GM12878 (cell line): Measurements from ENCODE around the gene CDC7. TPM values are rescaled to one million over a fixed set of nuclear protein-coding genes. Genes with fewer than 3 reads are reported as not detected.

ENCODE experiments used
- ATAC-seq: fragments of 200-7000 bp; cut with Tn5 transposase; 3 replicates; pipeline ENCODE4 v1.9.1; 2020; ENCODE audit warnings: mild to moderate bottlenecking, moderate library complexity
- BruUV-seq: library from RNA; stranded (reverse); fragments of 400-500 nt; replicated peaks from 2 replicates; lab custom pipeline; 2021; lab: Mats Ljungman, UMichigan
- CTCF ChIA-PET: fragments of 300-600 bp; sonication (Branson Sonifier 250); formaldehyde crosslinking; extraction: SDS; loops from one replicate; lab custom pipeline; 2021; ENCODE audit warnings: inconsistent platforms; lab: Yijun Ruan, JAX
- POLR2A ChIA-PET: fragments of 350-600 bp; formaldehyde crosslinking; extraction: SDS; loops from one replicate; lab custom pipeline; 2021; ENCODE audit warnings: inconsistent platforms; lab: Charles Lee
- RAD21 ChIA-PET: fragments of 300-600 bp; sonication (Branson Sonifier 250); formaldehyde crosslinking; loops from one replicate; lab custom pipeline; 2023; ENCODE audit warnings: antibody characterized with exemption; ENCODE audit not compliant: unreplicated experiment; lab: Charles Lee
- SMC1A ChIA-PET: fragments of 300-600 bp; sonication (Branson Sonifier 250); formaldehyde crosslinking; loops from one replicate; lab custom pipeline; 2023; ENCODE audit not compliant: unreplicated experiment, uncharacterized antibody; lab: Charles Lee
- DNase-seq: peaks from one replicate; pipeline ENCODE4 v3.0.0-alpha.2; 2011; ENCODE audit warnings: low read depth, low spot score
- FAIRE-seq: peaks from 3 replicates; lab custom pipeline; 2011; peaks lifted over from hg19 to GRCh38; lab: Jason Lieb, UNC
- H2AFZ ChIP-seq: 2 replicates; pipeline ENCODE4 v1.6.0; 2011; ENCODE audit warnings: low read depth, low read length, control low read depth; ENCODE audit not compliant: control insufficient read depth
- H3K27ac ChIP-seq: 2 replicates; pipeline ENCODE4 v1.5.1; 2011; ENCODE audit warnings: control low read depth; ENCODE audit not compliant: control insufficient read depth, insufficient read depth
- H3K27me3 ChIP-seq, 2 experiments: replicated peaks in 1 of 2; 2 replicates each; pipeline versions ENCODE4 v1.6.0 to v1.6.1; 2011; ENCODE audit warnings: low read length in 1 of 2; ENCODE audit not compliant: control insufficient read depth in 2 of 2, insufficient read depth in 2 of 2
- H3K36me3 ChIP-seq, 2 experiments: 2 replicates each; pipeline ENCODE4 v1.5.1; 2011; ENCODE audit warnings: low read length in 1 of 2; ENCODE audit not compliant: control insufficient read depth in 2 of 2, insufficient read depth in 2 of 2
- H3K4me1 ChIP-seq: 2 replicates; pipeline ENCODE4 v1.6.1; 2011; ENCODE audit warnings: mild to moderate bottlenecking, low read length, moderate library complexity, mixed read lengths; ENCODE audit not compliant: control insufficient read depth, insufficient read depth
- H3K4me2 ChIP-seq: 2 replicates; pipeline ENCODE4 v1.6.0; 2011; ENCODE audit warnings: control low read depth; ENCODE audit not compliant: control insufficient read depth, insufficient read depth
- H3K4me3 ChIP-seq: fragments of 200-600 bp; sonication (generic); 2 replicates; pipeline ENCODE4 v1.5.1; 2016
- H3K79me2 ChIP-seq: 2 replicates; pipeline ENCODE4 v1.6.0; 2011; ENCODE audit warnings: low read length; ENCODE audit not compliant: control insufficient read depth, insufficient read depth
- H3K9ac ChIP-seq: 2 replicates; pipeline ENCODE4 v1.8.0; 2011; ENCODE audit warnings: low read length, control low read depth, mixed read lengths; ENCODE audit not compliant: control insufficient read depth, insufficient read depth
- H3K9me3 ChIP-seq: replicated peaks from 3 replicates; pipeline ENCODE4 v1.5.1; 2011; ENCODE audit warnings: mild to moderate bottlenecking, low read length; ENCODE audit not compliant: control insufficient read depth, insufficient read depth
- H4K20me1 ChIP-seq: 2 replicates; pipeline ENCODE4 v1.6.0; 2011; ENCODE audit not compliant: control insufficient read depth, insufficient read depth
- CBFB ChIP-seq: IDR thresholded peaks from 2 replicates; pipeline ENCODE4 v1.6.1; 2016; ENCODE audit warnings: antibody characterized with exemption, low read depth
- CHD2 ChIP-seq: IDR thresholded peaks from 2 replicates; pipeline ENCODE4 v1.6.1; 2011; ENCODE audit warnings: low read depth, low read length, improper control_type of control experiment, borderline replicate concordance
- CREB1 ChIP-seq: IDR thresholded peaks from 2 replicates; pipeline ENCODE4 v1.6.1; 2012; ENCODE audit warnings: low read depth, mild to moderate bottlenecking, inconsistent platforms
- EED ChIP-seq: sonication (generic); IDR thresholded peaks from 2 replicates; pipeline ENCODE4 v1.6.1; 2016; ENCODE audit warnings: antibody characterized with exemption, low read depth
- SKIL ChIP-seq: fragments of 450-650 bp; IDR thresholded peaks from 2 replicates; pipeline ENCODE4 v1.6.1; 2017; ENCODE audit warnings: mild to moderate bottlenecking, low read depth, inconsistent platforms; ENCODE audit not compliant: poor library complexity, severe bottlenecking
- WGBS: methylation state at CpG from one replicate; pipeline ENCODE4 v1.1.6; 2016; ENCODE audit warnings: low lambda C conversion rate; ENCODE audit not compliant: insufficient replicate concordance, insufficient coverage; ENCODE audit errors: missing lambda C conversion rate; 5-methylcytosine and 5-hydroxymethylcytosine counted together
- in situ Hi-C: fragments of 300-500 bp; cut with MboI; formaldehyde crosslinking; loops from 9 replicates; pipeline ENCODE4 v1.14.3; 2018; ENCODE audit warnings: mixed read lengths
- intact Hi-C: fragments of 100-400 bp; cut with micrococcal nuclease; formaldehyde crosslinking; loops from one replicate; pipeline ENCODE4 v1.14.2; 2022; ENCODE audit not compliant: unreplicated experiment
- polyA plus RNA-seq, 11 experiments: library from polyadenylated mRNA; depleted of rRNA in 4 of 11; unstranded in 6 of 11; stranded (reverse) in 5 of 11; fragments of >200 nt; fragmentation: Nextera tagmentation in 4 of 11; fragmentation: Illumina TruSeq in 1 of 11; extraction: Ambion mirVana in 4 of 11; extraction: Trizol in 1 of 11; gene quantifications; 1 replicate in 1 of 11; 2 replicates in 10 of 11; pipeline versions ENCODE4 v1.2.1 to v1.2.3, GENCODE V29; 2011 to 2016; ENCODE audit warnings: inconsistent platforms in 2 of 11, missing spikeins in 2 of 11, low read depth in 1 of 11
- total RNA-seq, 4 experiments: library from RNA; depleted of rRNA in 3 of 4; stranded (reverse); fragments of >200 nt in 3 of 4; fragmentation: Illumina TruSeq in 1 of 4; extraction: Trizol in 1 of 4; gene quantifications; 2 replicates each; pipeline versions ENCODE4 v1.2.1 to v1.2.3, GENCODE V29; 2013 to 2021

Gene CDC7
- total and polyA plus RNA-seq, 10 of the 15 experiments (the other 5 are each of a cell fraction or from before 2014, with no cell fraction given), result 14.9 to 37.8 (median 26.0) TPM

GRCh38 chr1:91533361-91534024 lies 32.8 kb downstream of the CDC7 start:
- Histone ChIP-seq H3K4me2 (no peak overlapping the region), H2AFZ (no peak overlapping the region), H3K27me3 (no peaks in the 10 kb centered on the region), H3K79me2 (no peaks in the 10 kb centered on the region), H3K4me3 (no peak overlapping the region), H3K9me3 (no peaks in the 10 kb centered on the region), H4K20me1 (no peaks in the 10 kb centered on the region), H3K4me1 (no peaks in the 10 kb centered on the region), H3K27ac (no peak overlapping the region), H3K9ac (no peak overlapping the region), H3K36me3 (no peaks in the 10 kb centered on the region)
- ChIA-PET SMC1A (interaction anchor here (0.8 to 1.0 kb wide), 2 partner anchors 14 to 16 kb away, joined by 3 to 4 read pairs; no protein-coding TSS in a partner anchor), RAD21 (no interaction called here), POLR2A (no interaction called here), CTCF (interaction anchor here (0.9 kb wide), 1 partner anchor 8 kb away, joined by 3 read pairs; no protein-coding TSS in a partner anchor)
- DNase-seq, result no peak
- in situ Hi-C loops (no loop called here), intact Hi-C loops (no loop called here)
- FAIRE-seq, result no peak
- TF ChIP-seq CHD2 (no peak), CBFB (no peak), EED (no peak), CREB1 (no peak)
- BruUV-seq, result no TSS peak
- 96% methylated on average over 4 of the region's 4 CpGs for WGBS
- ATAC-seq, result no peak

GRCh38 chr1:91535441-91535840 lies 34.8 kb downstream of the CDC7 start:
- ATAC-seq, result no peak
- no peaks in the 10 kb centered on the region for H4K20me1 ChIP-seq
- H3K4me2 ChIP-seq, result no peak overlapping the region
- H3K27ac ChIP-seq, result no peak overlapping the region
- RAD21 ChIA-PET, result no interaction called here
- no peaks in the 10 kb centered on the region for H3K9me3 ChIP-seq
- TF ChIP-seq SKIL, result no peak
- H3K4me3 ChIP-seq, result no peak overlapping the region
- in situ Hi-C loops (no loop called here), intact Hi-C loops (no loop called here)
- H2AFZ ChIP-seq, result no peak overlapping the region
- no peaks in the 10 kb centered on the region for H3K36me3 ChIP-seq
- POLR2A ChIA-PET, result no interaction called here
- SMC1A ChIA-PET, result no interaction called here
- CTCF ChIA-PET, result no interaction called here
- no peak for DNase-seq
- H3K27me3 ChIP-seq, result no peaks in the 10 kb centered on the region
- H3K79me2 ChIP-seq, result no peaks in the 10 kb centered on the region
- BruUV-seq, result no TSS peak
- 97% methylated on average over 28 of the region's 34 CpGs for WGBS
- no peak for FAIRE-seq
- H3K4me1 ChIP-seq, result no peaks in the 10 kb centered on the region
- H3K9ac ChIP-seq, result no peak overlapping the region
